A549 (cell line): Measurements from ENCODE around the gene CCR5AS.

Experiments
- ATAC-seq, 2 experiments: fragments of 200-7000 bp in 1 of 2; fragments of >200 bp in 1 of 2; cut with Nextera tagmentation in 1 of 2; cut with Tn5 transposase in 1 of 2; 3 replicates each; pipeline versions ENCODE4 v1.8.0 to v1.9.1; 2018 to 2020; ENCODE audit warnings: mild to moderate bottlenecking in 1 of 2, moderate library complexity in 1 of 2
- CTCF ChIA-PET: fragments of 300-600 bp; sonication (Branson Sonifier 250); formaldehyde crosslinking; extraction: SDS; loops from one replicate; lab custom pipeline; 2021; ENCODE audit warnings: antibody characterized with exemption, inconsistent platforms; lab: Yijun Ruan, JAX
- POLR2A ChIA-PET: fragments of 350-600 bp; formaldehyde crosslinking; extraction: SDS; loops from one replicate; lab custom pipeline; 2021; ENCODE audit warnings: antibody characterized with exemption, inconsistent platforms; lab: Yijun Ruan, JAX
- DNase-seq, 2 experiments: peaks; one replicate each; pipeline versions ENCODE4 v3.0.0 to v3.0.0-alpha.2; 2011 to 2016; ENCODE audit warnings: low read depth in 1 of 2, low spot score in 1 of 2
- FAIRE-seq: peaks from 2 replicates; lab custom pipeline; 2011; peaks lifted over from hg19 to GRCh38; lab: Jason Lieb, UNC
- H3K27ac ChIP-seq, 2 experiments: fragments of >200 bp; sonication (Bioruptor Twin); formaldehyde crosslinking; 3 replicates each; pipeline ENCODE4 v1.5.1; 2016 to 2017
- H3K4me1 ChIP-seq: fragments of >200 bp; sonication (Bioruptor Twin); formaldehyde crosslinking; 3 replicates; pipeline ENCODE4 v1.6.1; 2016
- H3K4me2 ChIP-seq: fragments of >200 bp; sonication (Bioruptor Twin); formaldehyde crosslinking; 3 replicates; pipeline ENCODE4 v1.6.1; 2016
- H3K4me3 ChIP-seq: fragments of >200 bp; sonication (Bioruptor Twin); formaldehyde crosslinking; 3 replicates; pipeline ENCODE4 v1.5.1; 2016
- H3K9me3 ChIP-seq: fragments of >200 bp; sonication (Bioruptor Twin); formaldehyde crosslinking; 3 replicates; pipeline ENCODE4 v1.6.1; 2016
- BCL3 ChIP-seq: fragments of >200 bp; sonication (Bioruptor Twin); formaldehyde crosslinking; IDR thresholded peaks from 3 replicates; pipeline ENCODE4 v1.6.1; 2016
- CHD4 ChIP-seq: fragments of 200-600 bp; sonication (generic); IDR thresholded peaks from 2 replicates; pipeline ENCODE4 v1.6.1; 2016; ENCODE audit warnings: antibody characterized with exemption, mild to moderate bottlenecking, borderline replicate concordance
- EHF ChIP-seq: fragments of 250-450 bp; sonication (Bioruptor Pico); IDR thresholded peaks from 2 replicates; pipeline ENCODE4 v1.5.0; 2020; ENCODE audit warnings: mild to moderate bottlenecking
- EP300 ChIP-seq, 2 experiments: fragments of >200 bp; sonication (Bioruptor Twin); formaldehyde crosslinking; IDR thresholded peaks; 2 replicates in 1 of 2; 3 replicates in 1 of 2; pipeline ENCODE4 v1.6.1; 2016 to 2017
- FOSB ChIP-seq: fragments of 250-450 bp; sonication (Bioruptor Pico); IDR thresholded peaks from 2 replicates; pipeline ENCODE4 v1.5.0; 2020; ENCODE audit warnings: mild to moderate bottlenecking, moderate library complexity
- FOXS1 ChIP-seq: fragments of 250-450 bp; sonication (Bioruptor Pico); IDR thresholded peaks from 2 replicates; pipeline ENCODE4 v1.5.0; 2020; ENCODE audit warnings: mild to moderate bottlenecking, moderate library complexity
- GATA3 ChIP-seq: IDR thresholded peaks from 2 replicates; pipeline ENCODE4 v1.6.1; 2012; ENCODE audit warnings: borderline replicate concordance
- HEYL ChIP-seq: fragments of 250-450 bp; sonication (Bioruptor Pico); IDR thresholded peaks from 2 replicates; pipeline ENCODE4 v1.8.0; 2021; ENCODE audit warnings: mild to moderate bottlenecking, moderate library complexity
- HMGXB4 ChIP-seq: fragments of 250-450 bp; sonication (Bioruptor Pico); IDR thresholded peaks from 2 replicates; pipeline ENCODE4 v1.5.0; 2021; ENCODE audit warnings: mild to moderate bottlenecking, moderate library complexity, borderline replicate concordance
- HOXA7 ChIP-seq: fragments of 250-450 bp; sonication (Bioruptor Pico); IDR thresholded peaks from 2 replicates; pipeline ENCODE4 v1.5.0; 2020; ENCODE audit warnings: mild to moderate bottlenecking, moderate library complexity
- HOXB13 ChIP-seq: fragments of 250-450 bp; sonication (Bioruptor Pico); IDR thresholded peaks from 2 replicates; pipeline ENCODE4 v1.5.0; 2020; ENCODE audit warnings: low read depth, mild to moderate bottlenecking, moderate library complexity
- JUN ChIP-seq, 2 experiments: fragments of >200 bp; sonication (Bioruptor Twin); formaldehyde crosslinking; IDR thresholded peaks; 2 replicates in 1 of 2; 3 replicates in 1 of 2; pipeline ENCODE4 v1.6.1; 2016 to 2017
- KDM5A ChIP-seq: fragments of 200-600 bp; sonication (generic); IDR thresholded peaks from 2 replicates; pipeline ENCODE4 v1.6.1; 2016; ENCODE audit warnings: antibody characterized with exemption, mild to moderate bottlenecking
- MAFK ChIP-seq: fragments of 450-650 bp; IDR thresholded peaks from 2 replicates; pipeline ENCODE4 v1.6.1; 2014; ENCODE audit not compliant: partially characterized antibody
- MAX ChIP-seq: IDR thresholded peaks from 2 replicates; pipeline ENCODE4 v1.6.1; 2012
- MYC ChIP-seq: IDR thresholded peaks from 2 replicates; pipeline ENCODE4 v1.6.1; 2012; ENCODE audit warnings: mild to moderate bottlenecking, inconsistent platforms, low read length, improper control_type of control experiment, borderline replicate concordance
- NPAS2 ChIP-seq: fragments of 250-450 bp; sonication (Bioruptor Pico); IDR thresholded peaks from 2 replicates; pipeline ENCODE4 v1.8.0; 2022; ENCODE audit warnings: mild to moderate bottlenecking, moderate library complexity, borderline replicate concordance
- NR3C1 ChIP-seq: fragments of >200 bp; sonication (Bioruptor Twin); formaldehyde crosslinking; IDR thresholded peaks from 3 replicates; pipeline ENCODE4 v1.6.1; 2017
- PHF8 ChIP-seq: fragments of 200-600 bp; sonication (generic); IDR thresholded peaks from 2 replicates; pipeline ENCODE4 v1.6.1; 2016; ENCODE audit warnings: low read depth, mild to moderate bottlenecking, antibody characterized with exemption, moderate library complexity, borderline replicate concordance
- POLR2AphosphoS2 ChIP-seq: conservative IDR thresholded peaks from 2 replicates; pipeline ENCODE4 v1.6.1; 2012; ENCODE audit warnings: low read length, improper control_type of control experiment, inconsistent platforms
- RCOR1 ChIP-seq: fragments of 150-350 bp; IDR thresholded peaks from 2 replicates; pipeline ENCODE4 v1.6.1; 2014; ENCODE audit warnings: antibody characterized with exemption, low read length, low read depth
- REST ChIP-seq: fragments of 200-600 bp; sonication (generic); IDR thresholded peaks from 2 replicates; pipeline ENCODE4 v1.6.1; 2016; ENCODE audit warnings: antibody characterized with exemption, mild to moderate bottlenecking, moderate library complexity
- RFX5 ChIP-seq: fragments of 450-650 bp; IDR thresholded peaks from 2 replicates; pipeline ENCODE4 v1.7.1; 2014; ENCODE audit warnings: antibody characterized with exemption, mild to moderate bottlenecking, moderate library complexity
- SMC3 ChIP-seq: fragments of >200 bp; sonication (Bioruptor Twin); formaldehyde crosslinking; IDR thresholded peaks from 3 replicates; pipeline ENCODE4 v1.6.1; 2018; ENCODE audit warnings: inconsistent platforms
- USF2 ChIP-seq: fragments of 450-650 bp; IDR thresholded peaks from 2 replicates; pipeline ENCODE4 v1.6.1; 2014; ENCODE audit warnings: antibody characterized with exemption
- ZFP36 ChIP-seq: fragments of 450-650 bp; IDR thresholded peaks from 2 replicates; pipeline ENCODE4 v1.6.1; 2014; ENCODE audit warnings: borderline replicate concordance; ENCODE audit not compliant: partially characterized antibody
- ZNF302 ChIP-seq: fragments of 250-450 bp; sonication (Bioruptor Pico); IDR thresholded peaks from 2 replicates; pipeline ENCODE4 v1.9.0; 2021; ENCODE audit warnings: inconsistent platforms, mild to moderate bottlenecking, moderate library complexity
- WGBS: methylation state at CpG from one replicate; pipeline ENCODE4 v1.1.6; 2017; ENCODE audit errors: missing lambda C conversion rate; 5-methylcytosine and 5-hydroxymethylcytosine counted together

CCR5AS gene

GRCh38 chr3:46454606-46455005 is 47.7 kb upstream of the CCR5AS start:
- no peak for FAIRE-seq
- Histone ChIP-seq H3K4me1 (no peaks in the 10 kb centered on the region), H3K4me3 (no peak overlapping the region), H3K9me3 (no peaks in the 10 kb centered on the region), H3K4me2 (no peak overlapping the region), H3K27ac (no peak overlapping the region)
- 0 out of 6 replicates have a peak, but pooled peaks of 1 of the 2 experiments have one; percentile 36 for ATAC-seq
- no peak for DNase-seq
- ChIA-PET CTCF (interaction anchor here (0.7 to 1.2 kb wide), 3 partner anchors 11 to 12 kb away, joined by 3 to 5 read pairs (median 4); no protein-coding TSS in a partner anchor), POLR2A (no interaction called here)
- no peak for TF ChIP-seq NPAS2 (CRISPR knock-in tag)
- no peak for TF ChIP-seq ZFP36
- no peak for TF ChIP-seq HEYL
- TF ChIP-seq FOSB (CRISPR knock-in tag), result no peak
- no peak for TF ChIP-seq HOXB13
- TF ChIP-seq REST, result no peak
- no peak for TF ChIP-seq HMGXB4 (CRISPR knock-in tag)
- no peak for TF ChIP-seq HOXA7 (CRISPR knock-in tag)
- TF ChIP-seq FOXS1 (CRISPR knock-in tag), result no peak
- no peak for TF ChIP-seq KDM5A
- TF ChIP-seq RCOR1, result no peak
- TF ChIP-seq SMC3, result no peak
- TF ChIP-seq RFX5, result no peak
- no peak for TF ChIP-seq BCL3
- TF ChIP-seq MYC, result no peak
- no peak for TF ChIP-seq EP300 (IDR thresholded peaks at IDR 0.05)
- no peak for TF ChIP-seq JUN (IDR thresholded peaks at IDR 0.05)
- WGBS, result 53% methylated on average over 6 of the region's 7 CpGs

- Histone ChIP-seq H3K4me1 (no peaks in the 10 kb centered on the region), H3K9me3 (no peaks in the 10 kb centered on the region), H3K4me2 (no peak overlapping the region), H3K27ac (no peak overlapping the region), H3K4me3 (no peak overlapping the region)
- 12% methylated on average over 3 of the region's 3 CpGs for WGBS
- ATAC-seq, result no peak
- POLR2A ChIA-PET, result no interaction called here
- CTCF ChIA-PET, result interaction anchor here (0.7 to 1.0 kb wide), 2 partner anchors 11 to 12 kb away, joined by 3 to 5 read pairs; no protein-coding TSS in a partner anchor
- FAIRE-seq, result no peak
- TF ChIP-seq POLR2AphosphoS2 (no peak), MAX (no peak), FOSB (CRISPR knock-in tag) (no peak), EHF (CRISPR knock-in tag) (no peak), CHD4 (no peak), NR3C1 (no peak), NPAS2 (CRISPR knock-in tag) (no peak), PHF8 (no peak), EP300 (IDR thresholded peaks at IDR 0.05) (no peak), USF2 (no peak), SMC3 (no peak), MAFK (no peak), GATA3 (no peak), ZNF302 (CRISPR knock-in tag) (no peak), RCOR1 (no peak)
- no peak for DNase-seq
These were observed 47.3 kb upstream of the CCR5AS start for GRCh38 chr3:46454209-46454595.
